ENCODE results near the gene MACF1.

- no peak for TF ChIP-seq CTCF (IDR thresholded peaks at IDR 0.05; ENCODE audit: insufficient read depth, low read depth, low read length)
- no peak for TF ChIP-seq EZH2 (IDR thresholded peaks at IDR 0.05; ENCODE audit: insufficient read depth, low read length)
Observed at GRCh38 chr1:39441797-39442196, 237.3 kb downstream of the MACF1 start.
